Activated CD4-positive, alpha-beta memory T cell treated with anti-CD3 and anti-CD28 coated beads, Interleukin-2, amount 10 ng/mL, durations not matched to agents 7 days and 5 days (primary cell): ENCODE measurements around the gene SH3D19. TPM values are rescaled to one million over a fixed set of nuclear protein-coding genes. Genes with fewer than 3 reads are reported as not detected.
"Not testable (repeated sequence)": the region's sequence is repeated elsewhere in the genome, so short reads cannot be mapped to it uniquely, and the experiment has no call there.

Source experiments
- CTCF ChIA-PET: fragments of 350-600 bp; sonication (Branson Sonifier 250); formaldehyde crosslinking; loops from one replicate; lab custom pipeline; 2021; ENCODE audit warnings: antibody characterized with exemption, inconsistent platforms; lab: Charles Lee
- POLR2A ChIA-PET: fragments of 350-600 bp; sonication (Branson Sonifier 250); formaldehyde crosslinking; loops from one replicate; lab custom pipeline; 2021; ENCODE audit warnings: antibody characterized with exemption; lab: Charles Lee
- DNase-seq: peaks from one replicate; pipeline ENCODE4 v3.0.0-alpha.2; 2020
- H3K27ac Mint-ChIP-seq: one replicate; pipeline ENCODE4 v1.8.0; 2021; ENCODE audit warnings: mild to moderate bottlenecking, mixed read lengths
- H3K27me3 Mint-ChIP-seq: one replicate; pipeline ENCODE4 v1.8.0; 2021; ENCODE audit warnings: mixed read lengths
- H3K36me3 Mint-ChIP-seq: one replicate; pipeline ENCODE4 v1.8.0; 2021; ENCODE audit warnings: low read depth, mixed read lengths
- H3K4me1 Mint-ChIP-seq: one replicate; pipeline ENCODE4 v1.8.0; 2021; ENCODE audit warnings: mixed read lengths
- H3K4me3 Mint-ChIP-seq: one replicate; pipeline ENCODE4 v1.8.0; 2021; ENCODE audit warnings: mild to moderate bottlenecking, mixed read lengths
- H3K9me3 Mint-ChIP-seq: one replicate; pipeline ENCODE4 v1.8.0; 2021; ENCODE audit warnings: mixed read lengths
- total RNA-seq, 2 experiments: library from RNA; stranded (reverse); gene quantifications; one replicate each; pipeline ENCODE4 v1.2.3, GENCODE V29; 2021

SH3D19 gene
- total RNA-seq, 2 experiments from 2014 or later: not detected

- H3K36me3 Mint-ChIP-seq: peaks cover 35% of the 10 kb centered on the region
- ChIA-PET CTCF (interaction anchor here (1.0 to 2.2 kb wide), 4 partner anchors 9 to 269 kb away, joined by 3 to 5 read pairs (median 4); no protein-coding TSS in a partner anchor), POLR2A (interaction anchor here (1.3 to 3.2 kb wide), 3 partner anchors 15 to 83 kb away, joined by 3 to 57 read pairs (median 4); partner anchors contain the start of gene LRBA)
- H3K9me3 Mint-ChIP-seq: no peaks in the 10 kb centered on the region
- peak overlapping the region; percentile 13 for H3K4me3 Mint-ChIP-seq
- peaks cover 49% of the 10 kb centered on the region for H3K4me1 Mint-ChIP-seq
- H3K27me3 Mint-ChIP-seq: no peaks in the 10 kb centered on the region
- peak overlapping the region; percentile 87 for H3K27ac Mint-ChIP-seq
- no peak for DNase-seq
These were observed 227.6 kb downstream of the SH3D19 start for GRCh38 chr4:151097759-151098158.

DNA sequence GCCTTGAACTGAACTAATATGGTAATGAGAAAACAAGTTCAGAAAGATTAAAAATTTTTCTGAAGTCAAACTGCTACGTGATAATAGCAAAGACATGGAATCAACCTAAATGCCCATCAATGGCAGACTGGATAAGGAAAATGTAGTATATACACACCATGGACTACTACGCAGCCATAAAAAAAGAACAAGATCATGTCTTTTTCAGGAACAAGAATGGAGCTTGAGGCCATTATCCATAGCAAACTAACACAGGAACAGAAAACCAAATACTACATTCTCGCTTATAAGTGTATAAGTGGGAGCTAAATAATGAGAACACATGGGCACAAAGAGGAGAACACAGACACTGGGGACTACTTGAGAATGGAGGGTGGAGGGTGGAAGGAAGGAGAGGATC lies 230.3 kb downstream of the SH3D19 start:
- ChIA-PET CTCF (no interaction called here), POLR2A (no interaction called here)
- Mint-ChIP-seq H3K4me1 (peaks cover 27% of the 10 kb centered on the region), H3K27me3 (no peaks in the 10 kb centered on the region), H3K4me3 (no peak overlapping the region), H3K9me3 (no peaks in the 10 kb centered on the region), H3K36me3 (peaks cover 10% of the 10 kb centered on the region), H3K27ac (no peak overlapping the region)
- DNase-seq: no peak

DNA sequence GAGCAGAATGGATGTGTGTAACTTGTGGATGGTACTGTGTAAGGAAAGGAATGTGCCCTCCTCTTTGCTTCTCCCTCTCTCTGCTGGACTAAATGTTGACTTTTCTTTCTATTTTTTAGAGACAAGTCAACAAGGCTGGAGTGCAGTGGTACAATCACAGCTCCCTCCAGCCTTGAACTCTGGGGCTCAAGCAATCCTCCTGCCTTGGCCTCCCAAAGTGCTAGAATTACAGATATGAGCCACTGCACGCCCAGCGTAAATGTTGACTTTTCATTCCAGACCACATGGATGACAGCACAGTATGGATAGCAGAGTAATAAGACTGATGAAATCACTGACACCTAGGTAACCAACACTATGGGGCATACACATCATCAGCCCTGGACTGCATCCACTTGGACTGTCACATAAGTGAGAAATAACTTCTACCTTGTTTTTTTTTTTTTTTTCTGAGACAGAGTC lies 231.1 kb downstream of the SH3D19 start:
- H3K27ac Mint-ChIP-seq: no peak overlapping the region
- H3K9me3 Mint-ChIP-seq: no peaks in the 10 kb centered on the region
- CTCF ChIA-PET: no interaction called here
- H3K36me3 Mint-ChIP-seq: peaks cover 2% of the 10 kb centered on the region
- H3K27me3 Mint-ChIP-seq: no peaks in the 10 kb centered on the region
- H3K4me1 Mint-ChIP-seq: peaks cover 27% of the 10 kb centered on the region
- POLR2A ChIA-PET: no interaction called here
- no peak for DNase-seq
- H3K4me3 Mint-ChIP-seq: no peak overlapping the region

DNA sequence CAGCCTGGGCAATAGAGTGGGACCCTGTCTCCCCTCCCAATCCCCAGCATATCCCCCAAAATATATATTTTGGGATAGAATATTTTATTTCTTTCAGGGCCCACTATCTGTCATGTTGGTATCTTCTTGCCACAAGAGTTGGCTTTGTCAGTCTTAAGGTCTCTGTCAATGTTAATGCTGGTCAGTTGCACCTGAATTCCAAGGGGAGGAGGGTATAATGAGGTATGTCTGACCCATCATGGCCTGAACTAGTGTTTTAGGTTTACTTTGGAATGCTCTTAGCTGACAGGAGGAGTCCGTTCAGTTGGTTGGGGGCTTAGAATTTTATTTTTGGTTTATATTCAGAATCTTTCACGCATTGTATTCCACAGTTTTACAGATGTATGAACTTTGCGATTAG lies 232.2 kb downstream of the SH3D19 start:
- CTCF ChIA-PET: no interaction called here
- no peak for DNase-seq
- peaks cover 23% of the 10 kb centered on the region for H3K4me1 Mint-ChIP-seq
- no peaks in the 10 kb centered on the region for H3K36me3 Mint-ChIP-seq
- no peaks in the 10 kb centered on the region for H3K27me3 Mint-ChIP-seq
- H3K9me3 Mint-ChIP-seq: no peaks in the 10 kb centered on the region
- no peak overlapping the region for H3K27ac Mint-ChIP-seq
- H3K4me3 Mint-ChIP-seq: no peak overlapping the region
- POLR2A ChIA-PET: no interaction called here

GRCh38 chr4:151092488-151092887 lies 232.9 kb downstream of the SH3D19 start:
- ChIA-PET POLR2A (no interaction called here), CTCF (no interaction called here)
- DNase-seq: no peak
- Mint-ChIP-seq H3K27ac (no peak overlapping the region), H3K36me3 (no peaks in the 10 kb centered on the region), H3K4me3 (no peak overlapping the region), H3K4me1 (peaks cover 18% of the 10 kb centered on the region), H3K9me3 (no peaks in the 10 kb centered on the region), H3K27me3 (no peaks in the 10 kb centered on the region)

DNA sequence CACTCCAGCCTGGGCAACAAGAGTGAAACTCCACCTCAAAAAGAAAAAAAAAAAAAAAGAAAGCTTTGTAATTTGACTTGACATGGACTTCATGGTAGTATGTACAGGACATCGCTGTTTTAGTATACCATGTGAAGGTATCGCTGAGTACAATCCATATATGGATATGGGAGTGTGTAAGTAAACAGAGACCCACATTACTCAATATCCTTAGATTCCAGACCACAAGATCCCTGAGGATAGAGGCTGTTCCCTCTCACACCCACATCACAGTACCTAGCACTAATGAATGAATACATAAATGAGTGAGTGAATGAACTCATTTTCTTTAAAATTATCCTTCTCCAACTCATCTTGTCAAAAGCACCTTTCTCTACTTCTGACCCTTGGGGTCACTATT lies 234.4 kb downstream of the SH3D19 start:
- Mint-ChIP-seq H3K4me1 (peaks cover 13% of the 10 kb centered on the region), H3K27me3 (no peaks in the 10 kb centered on the region), H3K9me3 (no peaks in the 10 kb centered on the region), H3K4me3 (no peak overlapping the region), H3K27ac (no peak overlapping the region), H3K36me3 (no peaks in the 10 kb centered on the region)
- no peak for DNase-seq
- CTCF ChIA-PET: no interaction called here
- POLR2A ChIA-PET: interaction anchor here (1.8 kb wide), 1 partner anchor 8 kb away, joined by 6 read pairs; no protein-coding TSS in a partner anchor

DNA sequence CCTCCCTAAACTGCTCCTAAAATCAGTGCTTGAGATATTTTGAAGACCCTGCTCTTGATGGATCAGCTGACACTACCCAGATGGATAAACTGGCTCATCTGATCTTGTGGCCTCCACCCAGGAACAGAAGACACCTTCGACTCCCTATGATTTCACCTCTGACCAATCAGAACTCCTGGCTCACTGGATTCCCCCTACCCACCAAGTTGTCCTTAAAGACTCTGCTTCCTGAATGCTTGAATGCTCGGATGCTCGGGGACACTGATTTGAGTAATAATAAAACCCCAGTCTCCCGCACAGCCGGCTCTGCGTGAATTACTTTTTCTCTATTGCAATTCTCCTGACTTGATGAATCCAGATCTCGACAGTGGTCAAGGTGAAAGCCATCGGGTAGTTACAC lies 237.9 kb downstream of the SH3D19 start:
- DNase-seq: no peak
- Mint-ChIP-seq H3K36me3 (no peaks in the 10 kb centered on the region), H3K4me3 (no peak overlapping the region), H3K9me3 (no peaks in the 10 kb centered on the region), H3K27me3 (no peaks in the 10 kb centered on the region), H3K4me1 (peaks cover 3% of the 10 kb centered on the region), H3K27ac (no peak overlapping the region)
- ChIA-PET POLR2A (no interaction called here), CTCF (no interaction called here)

DNA sequence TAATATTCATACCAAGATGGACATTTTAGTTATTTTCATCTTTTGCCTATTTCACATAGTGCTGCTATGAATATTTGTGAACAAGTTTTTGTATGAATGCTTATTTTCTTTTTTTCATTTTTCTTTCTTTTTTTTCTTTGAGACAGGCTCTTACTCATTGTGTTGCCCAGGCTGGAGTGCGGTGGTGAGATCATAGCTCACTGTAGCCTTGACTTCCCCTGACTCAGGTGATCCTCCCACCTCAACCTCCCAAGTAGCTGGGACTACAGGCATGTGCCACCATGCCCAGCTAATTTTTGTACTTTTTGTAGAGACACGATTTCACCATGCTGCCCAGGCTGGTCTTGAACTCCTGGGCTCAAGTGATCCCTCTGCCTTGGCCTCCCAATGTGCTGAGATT lies 247.4 kb downstream of the SH3D19 start:
- H3K27ac Mint-ChIP-seq, H3K9me3 Mint-ChIP-seq, H3K4me1 Mint-ChIP-seq, CTCF ChIA-PET, H3K4me3 Mint-ChIP-seq, POLR2A ChIA-PET, DNase-seq, H3K27me3 Mint-ChIP-seq, H3K36me3 Mint-ChIP-seq: not testable (repeated sequence)

GRCh38 chr4:151074416-151074916 lies 250.9 kb downstream of the SH3D19 start:
- H3K36me3 Mint-ChIP-seq: no peaks in the 10 kb centered on the region
- ChIA-PET CTCF (interaction anchor here (0.7 to 1.1 kb wide), 3 partner anchors 9 to 15 kb away, joined by 3 to 4 read pairs (median 3); no protein-coding TSS in a partner anchor), POLR2A (no interaction called here)
- no peaks in the 10 kb centered on the region for H3K9me3 Mint-ChIP-seq
- no peak for DNase-seq
- no peak overlapping the region for H3K4me3 Mint-ChIP-seq
- peaks cover 5% of the 10 kb centered on the region for H3K27me3 Mint-ChIP-seq
- H3K27ac Mint-ChIP-seq: no peak overlapping the region
- H3K4me1 Mint-ChIP-seq: peaks cover 4% of the 10 kb centered on the region

Other genes with a start within 250 kb of the SH3D19 start
- gene RPS3A, start 226.0 kb downstream of the SH3D19 start, total RNA-seq: 1,000 to 10,000 TPM; 1,515 to 1,526 TPM
- gene PRSS48, start 48.4 kb downstream of the SH3D19 start, total RNA-seq: not detected
- gene FHIP1A, start 83.6 kb upstream of the SH3D19 start, total RNA-seq: under 1 TPM; 0.05 to 0.18 TPM